RPMI7951 (cell line): ENCODE data around the gene TYMP. TPM values are rescaled to one million over a fixed set of nuclear protein-coding genes. Genes with fewer than 3 reads are reported as not detected.

Source experiments
- DNase-seq: peaks from one replicate; pipeline ENCODE4 v3.0.0-alpha.2; 2012; ENCODE audit warnings: low read depth
- total RNA-seq: library from RNA; depleted of rRNA; stranded (reverse); fragments of >200 nt; shearing (Covaris generic); gene quantifications from 2 replicates; pipeline ENCODE4 v1.2.3, GENCODE V29; 2014

TYMP gene
- total RNA-seq, 1 experiment from 2014 or later = 16.5 TPM

DNA sequence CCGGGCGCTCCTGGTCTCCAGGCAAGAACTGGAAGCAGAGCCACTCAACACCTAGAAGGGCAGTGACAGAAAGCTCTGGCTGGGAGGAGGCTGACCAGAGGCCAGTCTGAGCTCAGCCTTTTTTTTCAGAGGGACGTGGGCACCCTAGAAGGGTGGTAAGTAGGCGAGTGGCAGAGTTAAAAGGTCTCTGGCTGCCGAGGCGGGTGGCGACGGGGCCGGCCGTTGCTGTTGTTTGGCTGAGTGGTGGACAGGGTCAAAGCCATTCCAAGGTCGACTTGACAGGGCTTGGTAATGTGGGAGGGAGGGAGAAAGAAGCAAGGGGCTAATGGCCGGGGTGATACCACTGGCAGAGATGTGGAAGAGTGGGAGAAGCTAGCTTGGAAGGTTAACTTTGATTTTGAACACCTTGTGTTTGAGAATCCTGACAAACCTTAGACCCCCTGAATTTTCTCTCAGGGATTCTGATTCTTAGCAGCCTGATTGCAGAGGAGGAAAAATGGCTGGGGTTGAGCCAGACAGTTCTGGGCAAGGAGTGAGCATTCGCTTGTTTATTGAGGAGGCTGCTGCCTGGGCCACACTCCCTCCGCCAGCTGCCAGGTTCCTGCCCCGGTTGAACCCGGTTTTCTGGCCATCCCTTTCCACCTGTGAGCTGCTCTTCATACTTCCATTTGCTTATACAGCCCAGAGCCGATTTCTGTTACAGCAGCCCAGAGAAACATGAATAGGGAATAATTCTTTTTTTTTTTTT, 33.8 kb upstream of the TYMP start:
- no peak for DNase-seq

DNA sequence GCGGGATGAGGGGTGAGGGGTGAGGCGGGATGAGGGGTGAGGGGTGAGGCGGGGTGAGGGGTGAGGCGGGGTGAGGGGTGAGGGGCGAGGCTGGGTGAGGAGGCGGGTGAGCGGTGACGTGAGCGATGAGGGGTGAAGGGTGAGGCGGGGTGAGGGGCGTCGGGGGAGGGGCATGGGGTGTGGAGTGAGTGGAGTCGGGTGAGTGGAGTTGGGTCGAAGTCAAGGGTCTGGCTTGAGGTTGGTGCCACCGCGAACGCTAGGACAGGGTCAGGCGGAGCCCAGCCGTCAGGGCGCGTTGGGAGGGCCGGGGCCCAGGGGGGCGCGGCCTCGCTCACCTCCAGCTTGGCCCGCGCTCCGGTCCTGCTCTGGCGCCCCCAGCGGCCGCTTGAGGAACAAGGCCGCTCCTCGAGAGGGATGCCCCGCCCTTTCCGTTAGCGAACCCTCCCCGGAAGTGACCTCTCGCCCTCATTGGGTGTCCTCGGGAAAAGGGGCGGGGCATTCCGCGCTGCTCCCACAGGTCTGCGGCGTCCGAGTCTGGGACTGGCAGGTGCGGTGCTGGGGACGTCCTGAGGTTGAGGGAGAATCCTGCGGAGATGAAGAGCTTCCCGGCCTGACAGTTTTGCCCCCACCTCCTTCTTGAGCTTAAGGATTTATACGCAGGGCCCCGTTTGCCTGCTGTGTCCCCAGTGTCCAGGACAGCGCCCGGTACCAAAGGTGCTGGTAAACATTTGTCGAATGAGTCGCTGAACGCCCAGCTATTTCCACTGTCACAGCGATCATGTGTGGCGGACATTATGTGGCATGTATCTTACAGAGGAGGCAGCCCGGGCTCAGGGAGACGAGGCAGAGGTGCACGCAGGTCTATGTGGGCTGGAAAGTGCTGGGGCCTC, 33.0 kb upstream of the TYMP start, which contains the start of gene SYCE3:
TSS of gene SYCE3 (minus strand) at position 397 of the 890 bp plus-strand sequence. CDS start 6,514 bp downstream, outside the sequence.
- DNase-seq = peak; percentile 86

DNA sequence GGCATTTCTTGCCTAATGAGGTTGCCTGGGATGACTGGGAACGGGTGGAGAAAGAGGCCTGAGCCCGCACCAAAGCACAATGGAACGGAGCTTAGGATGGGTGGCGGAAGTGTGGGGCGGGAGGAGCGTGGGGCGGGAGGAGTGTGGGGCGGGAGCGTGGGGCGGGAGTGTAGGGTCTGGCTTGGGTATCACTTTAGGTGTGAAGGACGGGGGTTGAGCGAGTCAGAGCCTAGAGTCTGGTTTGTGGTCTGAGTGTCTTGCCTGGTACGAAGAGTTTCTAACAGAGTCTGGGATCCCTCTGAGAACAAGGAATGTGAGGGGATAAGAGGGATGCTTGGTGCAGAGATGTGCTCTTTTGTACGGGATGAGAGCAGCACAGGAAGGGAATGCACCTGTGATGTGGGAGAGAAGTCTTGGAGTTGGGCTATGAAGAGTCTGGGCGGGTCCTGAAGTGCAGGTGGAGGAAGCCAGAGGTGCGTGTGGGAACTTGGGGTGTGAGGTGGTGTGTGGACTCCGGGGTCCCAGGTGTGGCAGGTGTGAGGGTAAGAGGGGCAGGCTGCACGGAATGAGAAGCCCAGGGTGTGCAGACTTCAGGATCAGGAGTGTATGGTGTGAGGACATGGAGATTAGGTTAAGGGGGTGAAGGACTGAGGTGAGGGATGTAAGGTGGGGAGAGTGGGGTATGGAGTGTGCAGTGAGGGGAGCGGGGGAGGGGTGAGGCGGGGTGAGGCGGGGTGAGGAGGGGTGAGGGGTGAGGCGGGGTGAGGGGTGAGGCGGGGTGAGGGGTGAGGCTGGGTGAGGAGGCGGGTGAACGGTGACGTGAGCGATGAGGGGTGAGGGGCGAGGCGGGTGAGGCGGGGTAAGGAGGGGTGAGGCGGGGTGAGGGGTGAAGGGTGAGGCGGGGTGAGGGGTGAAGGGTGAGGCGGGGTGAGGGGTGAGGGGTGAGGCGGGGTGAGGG, 31.9 kb upstream of the TYMP start:
- DNase-seq = no peak

DNA sequence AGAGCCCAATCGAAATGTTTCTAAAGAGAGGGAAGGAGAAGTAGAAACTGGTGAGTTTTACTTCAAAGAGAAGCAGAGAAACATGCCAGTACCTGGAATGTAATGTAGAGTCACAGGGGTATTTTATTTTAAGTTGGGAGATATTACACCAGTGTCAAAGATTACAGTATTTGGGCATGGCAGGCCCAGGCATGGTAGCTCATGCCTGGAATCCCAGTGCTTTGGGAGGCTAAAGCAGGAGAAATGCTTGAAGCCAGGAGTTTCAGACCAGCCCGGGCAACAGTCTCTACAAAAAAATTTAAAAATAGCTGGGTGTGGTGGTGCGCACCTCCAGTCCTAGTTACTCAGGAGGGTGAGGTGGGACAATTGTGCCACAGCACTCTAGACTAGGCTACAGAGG, 30.2 kb upstream of the TYMP start:
- DNase-seq = no peak

DNA sequence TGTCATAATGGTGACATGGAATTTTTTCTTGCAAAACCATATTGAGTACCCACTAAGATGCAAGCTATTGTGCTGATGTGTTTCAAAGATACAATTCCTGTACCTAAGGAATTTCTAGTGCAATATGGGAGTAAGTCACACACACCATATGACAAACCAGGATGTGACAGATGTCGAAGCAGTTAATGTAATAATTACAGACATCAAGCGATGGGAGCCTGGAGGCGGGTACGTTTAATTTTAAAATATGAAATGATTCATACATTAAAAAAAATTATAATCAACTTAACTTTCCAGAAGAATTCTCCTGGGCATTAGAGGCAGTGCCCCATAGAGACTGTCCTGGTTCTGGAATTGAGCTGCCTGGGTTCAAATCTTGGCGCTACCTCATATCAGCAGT, 26.9 kb upstream of the TYMP start:
- DNase-seq = no peak

DNA sequence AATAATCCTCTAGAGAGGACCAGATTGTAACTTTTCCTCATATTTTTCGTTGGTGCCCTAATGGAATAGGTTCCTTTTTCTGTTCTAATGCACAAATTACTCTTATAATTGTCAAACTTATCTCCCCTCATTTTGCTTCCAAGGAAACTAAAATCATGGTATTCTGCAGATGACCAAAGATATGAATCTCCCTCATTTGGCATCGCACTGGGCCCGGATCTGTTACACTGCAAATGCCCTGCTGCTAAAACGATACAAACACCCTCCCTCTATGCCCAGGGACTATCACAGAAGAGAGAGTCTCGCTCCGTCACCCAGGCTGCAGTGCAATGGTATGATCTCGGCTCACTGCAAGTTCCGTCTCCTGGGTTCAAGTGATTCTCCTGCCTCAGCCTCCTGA, 23.5 kb upstream of the TYMP start:
- no peak for DNase-seq

DNA sequence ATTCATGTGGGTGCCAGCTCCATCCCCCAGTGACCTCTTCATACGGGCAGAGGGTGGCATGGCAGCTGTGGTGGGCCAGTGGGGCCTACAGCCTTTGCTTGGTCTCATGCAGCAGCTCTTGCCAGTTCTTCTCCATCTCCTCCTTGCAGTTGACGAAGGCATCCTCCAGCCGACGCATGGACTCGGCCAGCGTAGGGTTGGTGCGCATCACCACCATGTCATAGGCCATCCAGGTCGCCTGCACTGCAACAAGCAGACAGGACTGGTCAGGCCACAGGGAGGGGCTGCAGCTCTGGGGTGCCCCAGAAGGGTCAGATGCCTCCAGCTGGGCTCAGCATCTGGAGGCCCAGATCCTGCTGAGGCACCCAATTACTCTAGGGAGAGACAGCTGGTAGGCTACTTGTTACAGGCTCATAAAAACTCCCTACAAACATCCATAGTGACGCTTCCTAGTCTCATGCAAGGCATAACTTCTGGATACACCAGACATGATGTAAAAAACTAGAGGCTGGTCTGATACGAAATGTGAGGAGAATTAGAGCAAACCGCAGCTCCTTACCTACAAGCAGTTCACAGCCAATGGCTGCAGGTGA, 21.4 kb upstream of the TYMP start:
- DNase-seq = no peak

DNA sequence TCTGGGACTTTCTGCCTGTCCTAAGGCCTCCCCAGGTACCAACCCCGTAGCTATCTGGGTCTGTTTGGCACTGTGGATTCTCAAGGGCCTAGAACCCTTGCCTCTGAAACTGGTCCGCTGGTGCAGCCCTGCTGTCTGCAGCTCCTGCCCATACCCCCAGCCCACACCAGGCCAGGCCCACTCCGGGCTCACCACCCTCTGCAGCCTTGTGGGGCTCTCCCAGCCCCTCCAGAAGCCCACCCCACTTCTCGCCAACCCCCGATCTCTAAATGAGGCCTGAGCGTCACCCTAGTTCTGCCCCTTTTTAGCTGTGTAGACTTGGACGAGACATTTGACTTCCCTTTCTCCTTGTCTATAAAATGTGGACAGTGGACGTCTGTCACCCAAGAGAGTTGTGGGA, 20.6 kb upstream of the TYMP start:
- DNase-seq = no peak

DNA sequence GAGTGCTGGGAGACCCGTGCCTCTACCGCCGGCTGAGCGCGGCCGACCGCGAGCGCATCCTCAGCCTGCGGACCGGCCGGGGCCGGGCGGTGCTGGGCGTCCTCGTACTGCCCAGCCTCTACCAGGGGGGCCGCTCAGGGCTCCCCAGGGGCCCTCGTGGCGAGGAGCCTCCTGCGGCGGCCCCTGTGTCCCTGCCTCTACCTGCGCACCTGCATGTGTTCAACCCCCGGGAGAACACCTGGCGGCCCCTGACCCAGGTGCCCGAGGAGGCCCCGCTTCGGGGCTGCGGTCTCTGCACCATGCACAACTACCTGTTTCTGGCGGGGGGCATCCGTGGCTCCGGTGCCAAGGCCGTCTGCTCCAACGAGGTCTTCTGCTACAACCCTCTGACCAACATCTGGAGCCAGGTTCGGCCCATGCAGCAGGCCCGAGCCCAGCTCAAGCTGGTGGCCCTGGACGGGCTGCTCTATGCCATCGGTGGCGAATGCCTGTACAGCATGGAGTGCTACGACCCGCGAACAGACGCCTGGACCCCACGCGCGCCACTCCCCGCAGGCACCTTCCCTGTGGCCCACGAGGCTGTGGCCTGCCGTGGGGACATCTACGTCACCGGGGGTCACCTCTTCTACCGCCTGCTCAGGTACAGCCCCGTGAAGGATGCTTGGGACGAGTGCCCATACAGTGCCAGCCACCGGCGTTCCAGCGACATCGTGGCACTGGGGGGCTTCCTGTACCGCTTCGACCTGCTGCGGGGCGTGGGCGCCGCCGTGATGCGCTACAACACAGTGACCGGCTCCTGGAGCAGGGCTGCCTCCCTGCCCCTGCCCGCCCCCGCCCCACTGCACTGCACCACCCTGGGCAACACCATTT, 19.3 kb upstream of the TYMP start:
- DNase-seq = no peak

DNA sequence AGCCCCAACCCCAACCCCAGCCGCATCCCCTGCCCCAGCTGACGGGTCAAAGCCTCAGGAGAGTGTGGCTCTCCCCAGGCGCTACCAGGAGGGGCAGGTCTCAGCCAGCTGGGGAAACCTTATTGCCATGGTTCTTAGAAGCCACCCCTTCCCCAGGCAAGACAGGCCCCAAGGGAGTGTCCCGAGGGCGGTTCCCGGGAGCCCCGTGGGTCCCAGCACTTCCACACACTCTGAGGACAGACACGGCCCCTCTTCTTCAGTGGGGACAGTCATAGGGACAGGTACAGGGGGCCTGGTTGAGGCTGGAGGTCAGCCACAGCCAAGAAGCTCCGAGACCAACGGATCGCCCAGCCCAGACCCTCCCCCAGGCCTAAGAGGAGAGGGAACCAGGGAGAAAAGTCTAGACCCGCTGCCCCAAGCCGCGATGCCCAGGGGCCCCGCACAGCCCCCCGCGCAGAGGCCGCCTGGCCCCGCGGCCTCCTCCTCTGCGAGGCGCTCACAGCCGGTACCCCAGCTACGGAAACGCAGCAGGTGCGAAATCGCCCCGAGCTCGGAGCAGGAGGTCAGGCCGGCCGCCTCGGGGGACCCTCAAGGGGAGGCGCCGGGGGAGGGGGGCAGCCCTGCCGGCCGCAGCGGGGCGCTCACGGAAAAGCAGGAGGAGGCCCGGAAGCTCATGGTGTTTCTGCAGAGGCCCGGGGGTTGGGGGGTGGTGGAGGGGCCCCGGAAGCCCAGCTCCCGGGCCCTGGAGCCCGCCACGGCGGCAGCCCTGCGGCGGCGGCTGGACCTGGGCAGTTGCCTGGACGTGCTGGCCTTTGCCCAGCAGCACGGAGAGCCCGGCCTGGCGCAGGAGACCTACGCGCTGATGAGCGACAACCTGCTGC, 18.5 kb upstream of the TYMP start:
- no peak for DNase-seq

DNA sequence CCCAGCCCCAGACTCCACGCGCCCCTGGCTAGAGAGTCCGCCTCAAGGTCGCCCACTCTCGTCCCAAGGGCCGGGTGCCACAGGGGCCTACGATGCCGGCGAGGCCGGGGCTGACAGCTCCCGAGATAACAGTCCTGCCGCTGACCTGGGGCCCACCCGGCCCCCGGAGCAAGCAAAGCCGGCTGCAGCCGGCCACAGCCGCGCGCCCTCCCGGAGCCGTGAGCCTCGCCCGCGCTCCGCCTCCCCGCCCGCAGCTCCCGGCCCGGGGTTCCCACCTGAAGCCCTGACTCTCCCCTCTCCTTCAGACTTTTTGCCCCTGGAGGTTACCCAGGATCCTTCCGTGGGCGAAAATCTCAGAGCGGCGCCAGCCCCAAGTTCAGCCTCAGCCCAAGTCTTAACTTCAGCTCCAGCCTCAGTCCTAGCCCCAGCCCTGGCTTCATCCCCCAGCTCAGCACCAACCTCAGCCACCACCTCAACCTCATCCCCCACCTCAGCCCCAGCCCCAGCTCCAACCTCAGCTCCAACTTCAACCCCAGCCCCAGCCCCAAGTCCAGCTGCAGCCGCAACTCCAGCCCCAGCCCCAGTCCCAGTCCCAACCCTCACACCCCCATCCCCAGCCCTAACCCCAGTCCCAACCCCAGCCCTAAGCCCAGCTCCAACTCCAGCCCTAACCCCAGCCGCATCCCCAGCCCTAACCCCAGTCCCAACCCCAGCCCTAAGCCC, 17.6 kb upstream of the TYMP start:
- DNase-seq = no peak

DNA sequence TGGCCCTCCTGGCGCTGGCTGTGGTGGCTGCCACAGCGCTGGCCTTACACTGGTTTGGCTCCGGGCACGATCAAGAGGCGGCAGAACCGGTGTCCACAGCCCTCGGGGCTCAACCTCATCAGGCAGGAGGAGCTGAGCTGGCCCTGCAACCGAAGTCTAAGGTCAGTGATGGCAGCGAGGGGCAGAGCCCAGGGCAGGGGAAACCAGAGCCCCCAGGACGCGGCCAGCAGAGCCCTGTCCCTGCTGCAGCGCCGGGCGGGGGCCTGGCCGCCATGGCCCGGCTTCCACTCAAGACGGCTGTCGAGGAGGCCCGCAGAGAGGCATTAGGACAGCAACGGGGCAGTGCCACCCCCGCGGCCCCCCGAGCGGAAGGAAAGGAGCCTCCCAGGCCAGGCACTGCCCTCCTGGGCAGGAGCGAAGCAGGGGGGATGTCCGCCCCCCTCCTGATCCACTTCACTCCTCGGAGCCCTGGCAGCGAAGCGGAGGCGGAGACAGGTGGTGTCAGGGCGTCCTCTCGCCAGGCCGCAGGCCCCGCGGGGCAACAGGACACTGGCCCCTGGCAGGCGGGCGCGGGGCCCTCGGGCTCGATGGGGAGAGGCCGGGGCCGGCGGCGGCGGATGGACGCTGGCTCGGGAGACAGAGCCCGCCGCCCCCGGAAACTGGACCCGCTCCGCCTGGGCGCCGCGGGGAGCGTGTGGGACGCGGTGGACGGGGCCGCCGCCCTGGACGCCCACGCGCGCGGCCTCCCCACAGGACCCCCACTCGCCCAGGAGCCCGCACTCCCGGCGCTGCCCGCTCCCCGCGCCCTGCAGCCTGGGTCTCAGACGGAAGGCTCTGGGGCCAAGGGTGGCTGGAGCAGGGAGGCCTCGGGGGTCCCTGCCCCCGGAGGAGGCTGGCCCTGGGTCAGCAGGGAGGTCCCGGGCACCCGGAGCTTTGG, 16.8 kb upstream of the TYMP start:
- no peak for DNase-seq

DNA sequence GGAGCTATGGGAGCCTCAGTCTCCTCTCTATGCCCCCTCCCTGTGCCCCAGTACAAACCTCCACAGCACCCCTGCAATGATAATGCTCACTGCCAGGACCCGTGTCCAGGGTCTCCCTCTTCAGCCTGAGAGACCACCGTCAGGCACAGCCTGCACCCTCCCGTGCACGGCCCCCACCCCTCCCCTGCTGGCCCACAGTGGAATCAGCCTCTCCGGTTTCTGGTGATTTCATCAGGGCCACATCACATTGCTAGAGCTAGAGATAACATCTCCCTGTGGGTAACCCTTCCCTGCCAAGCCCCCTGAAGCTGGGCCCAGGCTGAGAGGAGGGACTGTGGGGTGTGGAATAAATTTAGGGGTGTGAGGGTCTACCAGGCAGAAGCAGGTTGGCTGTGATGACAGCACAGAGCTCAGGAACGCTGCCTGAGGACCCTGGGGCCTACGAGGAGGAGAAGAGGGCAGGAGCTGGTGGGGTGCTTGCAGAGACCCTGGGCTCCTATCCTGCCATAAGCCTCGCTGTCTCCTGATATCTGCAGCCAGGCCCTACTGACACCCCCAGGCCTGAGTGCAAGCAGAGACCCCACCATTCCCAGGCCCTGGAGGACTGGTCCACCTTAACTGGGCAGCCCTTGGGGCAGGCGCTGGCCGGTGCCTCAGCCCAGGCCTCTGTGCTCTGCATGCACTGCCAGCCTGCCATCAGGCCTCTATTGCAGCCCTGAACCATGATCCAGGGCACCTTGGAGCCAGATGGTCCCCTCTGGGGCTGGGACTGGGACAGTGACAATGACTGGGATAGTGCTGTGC, 15.9 kb upstream of the TYMP start, which contains the start of gene KLHDC7B:
TSS of gene KLHDC7B (plus strand) at position 378 of the 804 bp plus-strand sequence. CDS start at position 723, 345 bp downstream.
- DNase-seq = no peak

DNA sequence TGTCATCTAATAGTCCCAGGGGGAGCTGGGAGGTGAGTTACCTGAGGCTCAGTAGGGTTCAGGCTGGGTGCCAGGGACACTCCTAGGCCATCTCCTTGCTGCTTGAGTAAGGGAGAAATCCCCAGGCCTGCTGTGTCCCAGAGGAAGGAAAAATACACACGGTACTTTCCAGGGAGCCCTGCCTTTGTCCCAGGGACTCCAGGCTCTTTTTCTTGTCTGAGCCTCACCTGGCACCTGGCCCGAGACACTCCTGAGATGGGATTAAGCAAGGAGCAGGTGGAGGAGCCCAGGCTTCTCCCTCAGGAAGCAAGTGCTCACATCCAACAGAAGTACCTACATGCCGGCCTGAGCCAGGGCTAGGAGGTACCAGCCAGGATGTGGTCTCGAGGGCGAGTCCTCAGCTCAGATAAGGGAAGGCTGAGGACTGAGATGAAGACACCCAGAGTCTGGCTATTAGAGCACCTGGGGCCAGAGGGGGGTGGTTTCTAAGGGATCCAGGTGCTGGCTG, 15.0 kb upstream of the TYMP start:
- DNase-seq = no peak

DNA sequence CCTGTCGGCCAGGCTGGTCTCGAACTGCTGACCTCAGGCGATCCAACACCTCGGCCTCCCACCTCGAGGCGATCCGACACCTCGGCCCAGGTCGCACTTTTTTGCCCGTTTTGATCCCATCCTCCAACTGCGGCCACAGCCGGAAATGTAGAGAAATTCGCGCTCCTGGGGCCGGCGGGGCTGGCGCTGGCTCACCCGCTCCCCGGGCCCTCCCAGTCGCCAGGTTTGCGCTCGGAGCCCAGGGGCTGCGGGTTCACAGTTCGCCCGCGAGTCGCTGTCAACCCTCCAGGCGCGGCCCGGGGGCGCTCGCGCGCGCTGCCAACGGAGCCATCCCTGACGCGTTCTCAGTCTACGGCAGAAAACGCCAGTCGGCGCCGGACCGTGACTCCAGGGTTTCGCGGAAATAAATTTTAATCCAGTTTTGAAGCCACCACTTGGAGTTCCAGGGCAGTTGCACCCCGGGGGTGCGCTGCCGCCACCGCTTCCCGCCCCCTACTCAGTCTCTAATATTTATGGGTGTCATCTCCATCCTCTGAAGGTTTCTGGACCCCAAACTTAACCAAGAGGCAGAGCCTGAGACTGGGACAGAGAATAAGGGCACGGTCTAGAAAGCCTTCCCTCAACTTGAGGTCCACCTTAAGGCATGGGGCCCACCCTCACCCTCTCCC, 14.4 kb upstream of the TYMP start:
- peak; percentile 33 for DNase-seq

DNA sequence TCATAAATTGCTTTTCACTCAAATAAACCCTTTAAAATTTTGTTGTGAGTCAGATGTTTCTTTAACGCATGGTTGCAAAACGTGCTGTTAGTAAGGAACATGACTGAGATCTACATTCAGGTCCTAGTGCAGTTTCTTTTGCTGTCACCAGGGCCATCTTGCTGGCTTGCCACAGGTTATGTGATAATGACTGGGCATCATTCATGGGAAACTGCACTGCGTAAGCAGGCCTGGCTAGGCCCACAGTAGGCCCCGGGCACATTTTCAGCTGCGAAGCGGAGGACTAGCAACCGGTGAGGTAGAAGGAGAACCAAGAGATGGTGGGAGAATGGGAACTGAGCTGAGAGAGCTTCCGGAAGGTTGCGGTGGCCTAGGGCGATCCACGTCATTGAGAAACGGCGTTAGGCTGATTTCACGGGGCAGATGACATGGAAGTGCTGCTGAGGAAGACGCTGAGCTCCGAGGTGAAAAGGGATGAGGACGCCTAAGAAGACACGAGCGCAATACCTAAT, 12.7 kb upstream of the TYMP start:
- DNase-seq = peak; percentile 92
